Measurements from ENCODE around the gene SIRT6.

- TF ChIP-seq CTCF (IDR thresholded peaks at IDR 0.05) (no peak), EZH2 (IDR thresholded peaks at IDR 0.05; ENCODE audit: borderline replicate concordance, insufficient read depth, low read depth, low read length, poor library complexity, severe bottlenecking) (no peak)
Observed at GRCh38 chr19:4164262-4164661, 18.1 kb downstream of the SIRT6 start.
